GM12891 (cell line): ENCODE data around the gene PRICKLE1.

Experiments
- POLR2A ChIP-seq: IDR thresholded peaks from 2 replicates; pipeline ENCODE4 v1.6.1; 2011; ENCODE audit warnings: low read depth, low read length, control low read depth
- POLR2AphosphoS5 ChIP-seq: IDR thresholded peaks from 2 replicates; pipeline ENCODE4 v1.6.1; 2011; ENCODE audit warnings: low read depth, low read length, control low read depth
- POU2F2 ChIP-seq: IDR thresholded peaks from 2 replicates; pipeline ENCODE4 v1.6.1; 2011; ENCODE audit warnings: low read depth, mild to moderate bottlenecking, control low read depth, low read length, moderate library complexity

GRCh38 chr12:42496886-42497285 is 92.7 kb downstream of the PRICKLE1 start:
- TF ChIP-seq POLR2A: no peak
- TF ChIP-seq POU2F2: no peak
- no peak for TF ChIP-seq POLR2AphosphoS5
